Gastroesophageal sphincter (tissue), 3 donors: Measurements from ENCODE around the gene APLF.

Experiments used
- CTCF ChIP-seq, 4 experiments: fragments of 200-600 bp in 2 of 4; fragments of 450-650 bp in 2 of 4; sonication (generic) in 1 of 4; IDR thresholded peaks; one replicate each; pipeline ENCODE4 v1.5.1; 2017 to 2019; ENCODE audit warnings: antibody characterized with exemption in 4 of 4, mild to moderate bottlenecking in 2 of 4, moderate library complexity in 2 of 4
- EP300 ChIP-seq: sonication (generic); formaldehyde crosslinking; IDR thresholded peaks from one replicate; pipeline ENCODE4 v1.6.1; 2017; ENCODE audit warnings: antibody characterized with exemption, mild to moderate bottlenecking
- POLR2A ChIP-seq, 2 donors: fragments of 450-650 bp; IDR thresholded peaks; one replicate each; pipeline ENCODE4 v1.6.1; 2017; ENCODE audit warnings: antibody characterized with exemption in 2 of 2, mild to moderate bottlenecking in 2 of 2, moderate library complexity in 1 of 2
- POLR2AphosphoS5 ChIP-seq: sonication (generic); formaldehyde crosslinking; IDR thresholded peaks from one replicate; pipeline ENCODE4 v1.6.1; 2017; ENCODE audit warnings: antibody characterized with exemption

GRCh38 chr2:68464651-68465050 is 2.7 kb upstream of the APLF start:
- TF ChIP-seq POLR2A (IDR thresholded peaks at IDR 0.05) (no peak), CTCF (IDR thresholded peaks at IDR 0.05) (no peak), POLR2AphosphoS5 (no peak), EP300 (no peak)
